ENCODE data around the gene CRYL1.

DNA sequence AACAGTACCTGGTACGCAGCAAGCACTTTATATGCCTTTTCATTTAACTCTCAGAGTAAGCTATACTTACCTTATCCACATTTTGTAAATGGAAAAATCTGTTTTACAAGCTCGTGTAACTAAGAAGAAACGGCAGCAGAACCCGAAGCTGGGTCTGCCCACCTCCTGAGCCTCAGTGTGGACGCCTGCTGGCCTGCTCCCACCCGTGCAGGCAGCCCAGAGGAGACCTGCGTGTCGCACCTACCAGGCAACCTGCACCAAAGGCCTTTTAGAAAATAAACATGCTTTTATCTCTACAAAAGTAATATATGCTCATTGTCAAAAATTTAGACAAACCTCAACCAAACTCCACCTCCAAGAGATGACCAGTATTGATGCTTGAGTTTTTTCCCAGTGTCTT is 62.7 kb downstream of the CRYL1 start:
- TF ChIP-seq SMARCC2 (IDR thresholded peaks at IDR 0.05) (no peak), TOE1 (CRISPR knock-in tag; IDR thresholded peaks at IDR 0.05) (no peak), SMAD3 (CRISPR knock-in tag; IDR thresholded peaks at IDR 0.05) (no peak), GABPA (IDR thresholded peaks at IDR 0.05; ENCODE audit: low read depth, low read length) (no peak), GABPA (CRISPR knock-in tag; IDR thresholded peaks at IDR 0.05; ENCODE audit: low read depth) (no peak), FOXP1 (IDR thresholded peaks at IDR 0.05) (no peak), FOXP1 (CRISPR knock-in tag; IDR thresholded peaks at IDR 0.05) (no peak), ZSCAN9 (CRISPR knock-in tag; IDR thresholded peaks at IDR 0.05; ENCODE audit: borderline replicate concordance) (no peak)
- TF ChIP-seq, protein P1, sequence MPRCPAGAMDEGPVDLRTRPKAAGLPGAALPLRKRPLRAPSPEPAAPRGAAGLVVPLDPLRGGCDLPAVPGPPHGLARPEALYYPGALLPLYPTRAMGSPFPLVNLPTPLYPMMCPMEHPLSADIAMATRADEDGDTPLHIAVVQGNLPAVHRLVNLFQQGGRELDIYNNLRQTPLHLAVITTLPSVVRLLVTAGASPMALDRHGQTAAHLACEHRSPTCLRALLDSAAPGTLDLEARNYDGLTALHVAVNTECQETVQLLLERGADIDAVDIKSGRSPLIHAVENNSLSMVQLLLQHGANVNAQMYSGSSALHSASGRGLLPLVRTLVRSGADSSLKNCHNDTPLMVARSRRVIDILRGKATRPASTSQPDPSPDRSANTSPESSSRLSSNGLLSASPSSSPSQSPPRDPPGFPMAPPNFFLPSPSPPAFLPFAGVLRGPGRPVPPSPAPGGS (CRISPR knock-in tag; IDR thresholded peaks at IDR 0.05): no peak
- TF ChIP-seq, protein P2, sequence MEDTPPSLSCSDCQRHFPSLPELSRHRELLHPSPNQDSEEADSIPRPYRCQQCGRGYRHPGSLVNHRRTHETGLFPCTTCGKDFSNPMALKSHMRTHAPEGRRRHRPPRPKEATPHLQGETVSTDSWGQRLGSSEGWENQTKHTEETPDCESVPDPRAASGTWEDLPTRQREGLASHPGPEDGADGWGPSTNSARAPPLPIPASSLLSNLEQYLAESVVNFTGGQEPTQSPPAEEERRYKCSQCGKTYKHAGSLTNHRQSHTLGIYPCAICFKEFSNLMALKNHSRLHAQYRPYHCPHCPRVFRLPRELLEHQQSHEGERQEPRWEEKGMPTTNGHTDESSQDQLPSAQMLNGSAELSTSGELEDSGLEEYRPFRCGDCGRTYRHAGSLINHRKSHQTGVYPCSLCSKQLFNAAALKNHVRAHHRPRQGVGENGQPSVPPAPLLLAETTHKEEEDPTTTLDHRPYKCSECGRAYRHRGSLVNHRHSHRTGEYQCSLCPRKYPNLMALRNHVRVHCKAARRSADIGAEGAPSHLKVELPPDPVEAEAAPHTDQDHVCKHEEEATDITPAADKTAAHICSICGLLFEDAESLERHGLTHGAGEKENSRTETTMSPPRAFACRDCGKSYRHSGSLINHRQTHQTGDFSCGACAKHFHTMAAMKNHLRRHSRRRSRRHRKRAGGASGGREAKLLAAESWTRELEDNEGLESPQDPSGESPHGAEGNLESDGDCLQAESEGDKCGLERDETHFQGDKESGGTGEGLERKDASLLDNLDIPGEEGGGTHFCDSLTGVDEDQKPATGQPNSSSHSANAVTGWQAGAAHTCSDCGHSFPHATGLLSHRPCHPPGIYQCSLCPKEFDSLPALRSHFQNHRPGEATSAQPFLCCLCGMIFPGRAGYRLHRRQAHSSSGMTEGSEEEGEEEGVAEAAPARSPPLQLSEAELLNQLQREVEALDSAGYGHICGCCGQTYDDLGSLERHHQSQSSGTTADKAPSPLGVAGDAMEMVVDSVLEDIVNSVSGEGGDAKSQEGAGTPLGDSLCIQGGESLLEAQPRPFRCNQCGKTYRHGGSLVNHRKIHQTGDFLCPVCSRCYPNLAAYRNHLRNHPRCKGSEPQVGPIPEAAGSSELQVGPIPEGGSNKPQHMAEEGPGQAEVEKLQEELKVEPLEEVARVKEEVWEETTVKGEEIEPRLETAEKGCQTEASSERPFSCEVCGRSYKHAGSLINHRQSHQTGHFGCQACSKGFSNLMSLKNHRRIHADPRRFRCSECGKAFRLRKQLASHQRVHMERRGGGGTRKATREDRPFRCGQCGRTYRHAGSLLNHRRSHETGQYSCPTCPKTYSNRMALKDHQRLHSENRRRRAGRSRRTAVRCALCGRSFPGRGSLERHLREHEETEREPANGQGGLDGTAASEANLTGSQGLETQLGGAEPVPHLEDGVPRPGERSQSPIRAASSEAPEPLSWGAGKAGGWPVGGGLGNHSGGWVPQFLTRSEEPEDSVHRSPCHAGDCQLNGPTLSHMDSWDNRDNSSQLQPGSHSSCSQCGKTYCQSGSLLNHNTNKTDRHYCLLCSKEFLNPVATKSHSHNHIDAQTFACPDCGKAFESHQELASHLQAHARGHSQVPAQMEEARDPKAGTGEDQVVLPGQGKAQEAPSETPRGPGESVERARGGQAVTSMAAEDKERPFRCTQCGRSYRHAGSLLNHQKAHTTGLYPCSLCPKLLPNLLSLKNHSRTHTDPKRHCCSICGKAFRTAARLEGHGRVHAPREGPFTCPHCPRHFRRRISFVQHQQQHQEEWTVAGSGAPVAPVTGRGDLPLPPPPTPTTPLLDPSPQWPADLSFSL (CRISPR knock-in tag; IDR thresholded peaks at IDR 0.05): no peak
- TF ChIP-seq, protein P3, sequence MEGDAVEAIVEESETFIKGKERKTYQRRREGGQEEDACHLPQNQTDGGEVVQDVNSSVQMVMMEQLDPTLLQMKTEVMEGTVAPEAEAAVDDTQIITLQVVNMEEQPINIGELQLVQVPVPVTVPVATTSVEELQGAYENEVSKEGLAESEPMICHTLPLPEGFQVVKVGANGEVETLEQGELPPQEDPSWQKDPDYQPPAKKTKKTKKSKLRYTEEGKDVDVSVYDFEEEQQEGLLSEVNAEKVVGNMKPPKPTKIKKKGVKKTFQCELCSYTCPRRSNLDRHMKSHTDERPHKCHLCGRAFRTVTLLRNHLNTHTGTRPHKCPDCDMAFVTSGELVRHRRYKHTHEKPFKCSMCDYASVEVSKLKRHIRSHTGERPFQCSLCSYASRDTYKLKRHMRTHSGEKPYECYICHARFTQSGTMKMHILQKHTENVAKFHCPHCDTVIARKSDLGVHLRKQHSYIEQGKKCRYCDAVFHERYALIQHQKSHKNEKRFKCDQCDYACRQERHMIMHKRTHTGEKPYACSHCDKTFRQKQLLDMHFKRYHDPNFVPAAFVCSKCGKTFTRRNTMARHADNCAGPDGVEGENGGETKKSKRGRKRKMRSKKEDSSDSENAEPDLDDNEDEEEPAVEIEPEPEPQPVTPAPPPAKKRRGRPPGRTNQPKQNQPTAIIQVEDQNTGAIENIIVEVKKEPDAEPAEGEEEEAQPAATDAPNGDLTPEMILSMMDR (CRISPR knock-in tag; IDR thresholded peaks at IDR 0.05): no peak

All from HepG2 (cell line).